Measurements from ENCODE around the gene TMEM179.
"Not testable (repeated sequence)": the region's sequence is repeated elsewhere in the genome, so short reads cannot be mapped to it uniquely, and the experiment has no call there.

Gene TMEM179

GRCh38 chr14:104580961-104581360, 23.6 kb downstream of the TMEM179 start:
- no peaks in the 10 kb centered on the region for H3K36me3 ChIP-seq (replicated peaks; ENCODE audit: low read depth, low read length)
- no peaks in the 10 kb centered on the region for H3K27me3 ChIP-seq (ENCODE audit: low read depth, low read length)
- H3K4me1 ChIP-seq (ENCODE audit: low read length): no peaks in the 10 kb centered on the region
- TF ChIP-seq EZH2phosphoT487 (IDR thresholded peaks at IDR 0.05; ENCODE audit: low read depth) (no peak), CTCF (IDR thresholded peaks at IDR 0.05; ENCODE audit: low read depth, low read length) (no peak)
- H3K4me3 ChIP-seq (ENCODE audit: low read length): no peak overlapping the region
- no peak overlapping the region for H3K4me2 ChIP-seq (ENCODE audit: low read length)
- no peak overlapping the region for H3K9ac ChIP-seq (ENCODE audit: low read length)
- H2AFZ ChIP-seq (ENCODE audit: low read depth, low read length): no peak overlapping the region
- H3K79me2 ChIP-seq (ENCODE audit: low read length): no peaks in the 10 kb centered on the region
- H3K27ac ChIP-seq (ENCODE audit: low read length): no peak overlapping the region
- no peaks in the 10 kb centered on the region for H4K20me1 ChIP-seq (ENCODE audit: insufficient read depth, low read length)
- H3K9me3 ChIP-seq (ENCODE audit: insufficient read depth, low read length): no peaks in the 10 kb centered on the region

GRCh38 chr14:104579939-104580338, 24.6 kb downstream of the TMEM179 start:
- not testable (repeated sequence) for H3K79me2 ChIP-seq (ENCODE audit: low read length); H3K4me1 ChIP-seq (ENCODE audit: low read length); H3K27me3 ChIP-seq (ENCODE audit: low read depth, low read length); H3K36me3 ChIP-seq (replicated peaks; ENCODE audit: low read depth, low read length); H3K27ac ChIP-seq (ENCODE audit: low read length); H4K20me1 ChIP-seq (ENCODE audit: insufficient read depth, low read length); H3K9me3 ChIP-seq (ENCODE audit: insufficient read depth, low read length); H3K4me2 ChIP-seq (ENCODE audit: low read length); H3K9ac ChIP-seq (ENCODE audit: low read length); H3K4me3 ChIP-seq (ENCODE audit: low read length); H2AFZ ChIP-seq (ENCODE audit: low read depth, low read length)

GRCh38 chr14:104579507-104579906, 25.1 kb downstream of the TMEM179 start, which contains the start of gene C14orf180:
Gene C14orf180 (plus strand): TSS chr14:104579764. CDS start chr14:104586431, 6,667 bp downstream.
- no peak within 1 kb of the TSS for H2AFZ ChIP-seq (ENCODE audit: low read depth, low read length)
- TF ChIP-seq EZH2phosphoT487 (IDR thresholded peaks at IDR 0.05; ENCODE audit: low read depth) (no peak), CTCF (IDR thresholded peaks at IDR 0.05; ENCODE audit: low read depth, low read length) (no peak)
- H3K36me3 ChIP-seq (replicated peaks; ENCODE audit: low read depth, low read length): no peaks in the 10 kb centered on the region
- H3K4me2 ChIP-seq (ENCODE audit: low read length): no peak within 1 kb of the TSS
- H3K4me3 ChIP-seq (ENCODE audit: low read length): no peak within 1 kb of the TSS
- no peaks in the 10 kb centered on the region for H4K20me1 ChIP-seq (ENCODE audit: insufficient read depth, low read length)
- H3K9me3 ChIP-seq (ENCODE audit: insufficient read depth, low read length): no peaks in the 10 kb centered on the region
- H3K9ac ChIP-seq (ENCODE audit: low read length): no peak within 1 kb of the TSS
- no peaks in the 10 kb centered on the region for H3K4me1 ChIP-seq (ENCODE audit: low read length)
- no peaks in the 10 kb centered on the region for H3K79me2 ChIP-seq (ENCODE audit: low read length)
- no peak within 1 kb of the TSS for H3K27ac ChIP-seq (ENCODE audit: low read length)
- no peaks in the 10 kb centered on the region for H3K27me3 ChIP-seq (ENCODE audit: low read depth, low read length)

GRCh38 chr14:104578321-104578720, 26.3 kb downstream of the TMEM179 start:
- Histone ChIP-seq H3K9me3 (ENCODE audit: insufficient read depth, low read length) (no peaks in the 10 kb centered on the region), H3K4me2 (ENCODE audit: low read length) (no peak overlapping the region), H3K79me2 (ENCODE audit: low read length) (no peaks in the 10 kb centered on the region), H3K4me3 (ENCODE audit: low read length) (no peak overlapping the region), H3K27ac (ENCODE audit: low read length) (no peak overlapping the region), H2AFZ (ENCODE audit: low read depth, low read length) (no peak overlapping the region), H3K4me1 (ENCODE audit: low read length) (no peaks in the 10 kb centered on the region), H3K27me3 (ENCODE audit: low read depth, low read length) (no peaks in the 10 kb centered on the region), H3K36me3 (replicated peaks; ENCODE audit: low read depth, low read length) (no peaks in the 10 kb centered on the region), H3K9ac (ENCODE audit: low read length) (no peak overlapping the region), H4K20me1 (ENCODE audit: insufficient read depth, low read length) (no peaks in the 10 kb centered on the region)
- TF ChIP-seq EZH2phosphoT487 (IDR thresholded peaks at IDR 0.05; ENCODE audit: low read depth) (no peak), CTCF (IDR thresholded peaks at IDR 0.05; ENCODE audit: low read depth, low read length) (no peak)

GRCh38 chr14:104577847-104578301, 26.7 kb downstream of the TMEM179 start:
- TF ChIP-seq CTCF (IDR thresholded peaks at IDR 0.05; ENCODE audit: low read depth, low read length) (no peak), EZH2phosphoT487 (IDR thresholded peaks at IDR 0.05; ENCODE audit: low read depth) (no peak)
- H3K4me1 ChIP-seq (ENCODE audit: low read length): no peaks in the 10 kb centered on the region
- H2AFZ ChIP-seq (ENCODE audit: low read depth, low read length): no peak overlapping the region

More at GRCh38 chr14:104577847-104578301, 26.7 kb downstream of the TMEM179 start:
- Histone ChIP-seq H3K4me3 (ENCODE audit: low read length) (no peak overlapping the region), H3K9ac (ENCODE audit: low read length) (no peak overlapping the region), H4K20me1 (ENCODE audit: insufficient read depth, low read length) (no peaks in the 10 kb centered on the region), H3K9me3 (ENCODE audit: insufficient read depth, low read length) (no peaks in the 10 kb centered on the region), H3K27ac (ENCODE audit: low read length) (no peak overlapping the region), H3K36me3 (replicated peaks; ENCODE audit: low read depth, low read length) (no peaks in the 10 kb centered on the region), H3K79me2 (ENCODE audit: low read length) (no peaks in the 10 kb centered on the region), H3K4me2 (ENCODE audit: low read length) (no peak overlapping the region), H3K27me3 (ENCODE audit: low read depth, low read length) (no peaks in the 10 kb centered on the region)
